Measurements from ENCODE around the gene IRF4.
"Not testable (repeated sequence)": the region's sequence is repeated elsewhere in the genome, so short reads cannot be mapped to it uniquely, and the experiment has no call there.

IRF4 gene

DNA sequence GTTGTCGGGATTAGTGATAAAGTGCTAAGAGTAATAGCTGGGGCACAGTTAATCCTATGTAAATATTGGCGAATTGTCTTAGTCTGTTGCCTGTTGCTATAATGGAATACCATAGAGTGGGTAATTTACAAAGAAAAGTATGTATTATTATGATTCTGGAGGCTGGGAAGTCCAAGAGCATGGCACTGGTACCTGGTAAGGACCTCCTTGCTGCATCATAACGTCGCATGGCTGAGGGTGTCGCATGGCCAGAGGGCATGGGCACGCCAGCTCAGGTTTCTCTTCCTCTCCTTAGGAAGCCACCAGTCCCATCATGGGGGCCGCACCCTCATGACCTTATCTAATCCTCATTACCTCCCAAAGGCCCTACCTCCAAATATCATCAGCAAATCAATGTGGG, 29.7 kb downstream of the IRF4 start:
- no peak for DNase-seq (ENCODE audit: low read depth, low spot score)

- no peak for DNase-seq (ENCODE audit: low read depth, low spot score)
Observed at GRCh38 chr6:422433-423054, 31.0 kb downstream of the IRF4 start.

- no peak for DNase-seq (ENCODE audit: low read depth, low spot score)
Observed at GRCh38 chr6:423055-423798, 31.7 kb downstream of the IRF4 start.

DNA sequence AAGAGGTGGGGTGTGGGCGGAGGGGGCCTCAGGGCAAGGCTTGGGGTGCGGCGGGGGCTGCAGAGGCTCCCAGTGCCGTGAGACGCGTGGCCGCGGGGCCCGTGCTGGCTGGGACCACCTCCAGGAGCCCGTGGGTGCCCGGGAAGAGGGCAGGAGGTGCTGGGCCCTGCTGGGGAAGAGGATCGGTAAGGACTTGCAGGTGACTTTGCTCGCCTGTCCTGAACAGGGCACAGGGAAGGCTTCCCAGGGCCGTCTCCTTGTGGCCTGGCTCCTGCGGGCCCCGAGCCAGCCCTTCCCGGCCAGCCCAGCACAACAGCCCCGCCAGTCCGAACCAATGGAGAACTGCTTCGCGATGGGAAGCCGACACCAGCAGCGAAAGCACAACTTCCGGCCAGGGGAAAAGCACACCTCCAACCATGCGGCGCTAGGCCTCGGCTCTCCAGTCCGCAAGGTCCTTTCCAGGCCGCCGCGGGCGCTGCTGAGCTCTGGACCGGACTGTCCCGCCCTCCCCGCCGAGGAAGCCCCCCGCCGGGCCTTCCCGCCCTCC, 32.3 kb downstream of the IRF4 start:
- no peak for DNase-seq (ENCODE audit: low read depth, low spot score)

GRCh38 chr6:424741-425417, 33.3 kb downstream of the IRF4 start:
- DNase-seq (ENCODE audit: low read depth, low spot score) = no peak

GRCh38 chr6:425418-425788, 33.9 kb downstream of the IRF4 start:
- not testable (repeated sequence) for DNase-seq (ENCODE audit: low read depth, low spot score)

- DNase-seq (ENCODE audit: low read depth, low spot score) = not testable (repeated sequence)
Observed at GRCh38 chr6:426198-426738, 34.7 kb downstream of the IRF4 start.

- no peak for DNase-seq (ENCODE audit: low read depth, low spot score)
Observed at GRCh38 chr6:428047-428603, 36.6 kb downstream of the IRF4 start.

GRCh38 chr6:429515-430121, 38.1 kb downstream of the IRF4 start:
- no peak for DNase-seq (ENCODE audit: low read depth, low spot score)

DNA sequence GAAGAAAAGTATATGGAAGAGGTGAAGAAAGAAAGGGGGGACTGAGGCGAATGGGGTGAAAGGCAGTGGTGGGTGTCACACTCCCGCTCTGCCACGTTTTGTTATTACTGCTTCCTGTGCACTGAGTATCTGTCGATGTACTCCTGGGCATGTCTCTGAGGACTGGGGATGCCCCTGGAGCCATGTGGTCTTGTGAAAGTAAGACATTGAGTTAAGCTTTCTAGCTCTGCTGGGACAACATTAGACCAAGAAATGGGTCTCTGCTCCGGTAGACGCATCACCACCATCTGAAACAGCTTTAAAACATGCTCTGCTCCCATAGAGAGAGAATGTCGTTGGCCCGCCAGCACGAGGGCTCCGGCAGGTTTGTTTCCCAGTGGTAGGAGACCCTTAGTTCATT, 40.0 kb downstream of the IRF4 start:
- DNase-seq (ENCODE audit: low read depth, low spot score) = no peak

DNA sequence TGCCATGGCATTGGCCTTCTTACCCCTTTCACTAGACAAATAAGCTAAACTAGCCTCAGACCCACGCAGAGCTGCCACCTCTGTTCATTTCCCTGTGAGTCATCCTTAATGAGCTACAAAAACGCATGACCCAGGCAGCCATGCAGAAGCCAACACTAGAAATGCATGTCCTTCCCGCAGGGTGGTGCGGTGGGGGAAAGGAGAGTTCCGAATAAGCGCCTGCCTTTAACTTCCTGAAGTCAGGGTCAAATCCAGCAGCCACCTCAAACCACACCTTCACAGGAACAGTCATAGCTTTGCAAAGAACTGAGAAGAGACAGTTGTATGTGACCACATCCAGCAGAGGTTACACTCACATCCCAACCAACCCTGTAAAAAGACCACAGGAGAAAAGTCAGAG, 40.4 kb downstream of the IRF4 start:
- DNase-seq (ENCODE audit: low read depth, low spot score) = no peak

DNA sequence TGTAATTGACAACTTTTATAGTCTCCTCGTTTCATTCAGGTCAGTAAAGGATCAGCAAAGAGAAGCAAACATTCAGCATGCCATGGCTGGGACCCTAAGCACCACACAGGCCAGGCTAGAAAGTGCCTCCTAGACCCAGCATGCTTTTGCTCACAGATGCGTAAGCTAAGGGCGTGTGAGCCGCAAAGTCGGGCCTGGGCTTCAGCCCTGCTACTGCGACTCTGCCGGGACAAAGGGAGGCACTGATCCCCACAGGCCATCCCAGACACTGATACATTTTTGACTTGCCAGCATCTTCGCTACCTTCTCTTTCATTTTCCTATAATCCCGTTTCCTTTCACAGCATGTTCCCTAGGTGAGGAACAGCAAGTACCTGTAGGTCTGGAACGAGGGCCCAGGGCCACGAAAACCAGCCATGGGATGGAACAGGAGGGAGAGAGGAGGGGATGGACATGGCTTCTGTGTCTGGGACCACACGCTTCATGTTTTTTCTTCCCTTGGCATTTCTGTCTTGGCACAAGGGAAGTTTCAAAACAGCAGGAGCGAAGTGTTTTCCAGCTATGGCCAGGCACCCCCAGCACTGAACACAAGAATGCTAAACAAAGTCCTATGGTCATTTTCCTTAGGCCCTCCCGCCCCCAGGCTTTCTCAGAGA, 42.6 kb downstream of the IRF4 start:
- DNase-seq (ENCODE audit: low read depth, low spot score) = no peak

- DNase-seq (ENCODE audit: low read depth, low spot score) = no peak
Observed at GRCh38 chr6:435441-436307, 44.1 kb downstream of the IRF4 start.

DNA sequence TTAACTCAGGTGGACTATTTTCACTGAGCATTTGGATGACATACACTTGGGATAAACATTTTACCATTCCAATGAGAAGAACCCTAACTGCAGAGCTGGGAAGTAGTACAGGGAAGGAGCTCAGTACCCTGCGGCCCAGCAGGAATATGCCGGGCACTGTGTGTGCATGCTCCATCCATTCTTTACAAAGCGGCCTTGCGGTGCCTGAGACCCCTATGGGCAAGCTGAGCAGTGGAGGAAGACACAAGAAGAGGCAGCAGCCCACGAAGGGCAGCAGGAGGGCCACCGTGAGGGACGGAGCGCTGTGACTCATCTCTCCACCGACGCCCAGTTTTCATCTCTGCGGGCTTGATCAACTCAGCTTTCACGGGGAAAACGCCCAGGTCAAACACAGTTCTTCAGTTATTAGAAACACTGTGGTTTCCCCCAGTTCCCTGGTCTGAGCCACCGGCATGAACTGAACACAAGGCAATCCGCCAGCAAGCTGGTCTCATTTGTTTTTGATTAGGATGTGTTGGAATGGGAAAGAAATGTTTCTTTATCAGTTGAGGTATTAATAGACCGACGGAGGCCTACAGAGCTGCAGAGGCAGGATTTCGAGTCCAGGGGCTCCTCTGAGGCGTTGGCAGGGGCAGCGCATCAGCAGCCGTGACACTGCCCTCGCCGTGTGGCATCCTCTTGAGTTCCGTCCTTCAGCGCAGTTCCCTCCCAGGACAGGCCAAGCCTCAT, 44.9 kb downstream of the IRF4 start:
- no peak for DNase-seq (ENCODE audit: low read depth, low spot score)

DNA sequence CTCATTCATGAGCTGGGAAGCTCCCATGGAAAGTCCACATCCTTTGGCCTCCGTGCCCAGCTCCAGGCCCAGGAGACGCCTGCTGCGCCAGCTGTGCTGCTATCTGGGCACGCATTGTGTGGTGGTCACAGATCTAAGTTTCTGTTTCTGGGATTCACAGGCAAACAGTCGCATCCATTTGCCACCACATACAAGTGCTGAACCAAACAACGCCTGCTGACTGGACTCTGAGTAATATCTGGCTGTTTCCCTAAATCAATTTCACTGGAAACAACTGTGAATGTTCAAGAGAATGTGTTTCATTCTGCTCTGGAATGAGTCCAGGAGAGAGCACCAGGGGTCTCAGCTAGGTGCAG, 45.5 kb downstream of the IRF4 start:
- DNase-seq (ENCODE audit: low read depth, low spot score) = no peak

GRCh38 chr6:438634-439170, 47.1 kb downstream of the IRF4 start:
- no peak for DNase-seq (ENCODE audit: low read depth, low spot score)

- DNase-seq (ENCODE audit: low read depth, low spot score) = no peak
Observed at GRCh38 chr6:439641-440167, 48.2 kb downstream of the IRF4 start.

GRCh38 chr6:441126-441920, 49.8 kb downstream of the IRF4 start:
- no peak for DNase-seq (ENCODE audit: low read depth, low spot score)

All from activated CD4-positive, CD25-positive, alpha-beta regulatory T cell treated with anti-CD3 and anti-CD28 coated beads, Interleukin-2, amount 50 U/mL, for 16 hours (primary cell).